HG03060 (cell line): ENCODE data around the gene STARD10.
"Not testable (repeated sequence)": the region's sequence is repeated elsewhere in the genome, so short reads cannot be mapped to it uniquely, and the experiment has no call there.

Source experiments
- ATAC-seq: cut with Tn5 transposase; IDR thresholded peaks from one replicate; pipeline ENCODE4 v1.9.1; 2021; ENCODE audit warnings: low read depth, moderate number of reproducible peaks; ENCODE audit not compliant: unreplicated experiment

Gene STARD10

GRCh38 chr11:72793425-72794367, at the start of gene STARD10:
Gene STARD10 (minus strand): TSS chr11:72794047. CDS start chr11:72781181, 12,866 bp downstream.
- ATAC-seq = peak; percentile 60

- no peak for ATAC-seq
These were observed 48.9 kb upstream of the STARD10 start for GRCh38 chr11:72842653-72843330.

GRCh38 chr11:72842126-72842525, 48.3 kb upstream of the STARD10 start:
- no peak for ATAC-seq

- no peak for ATAC-seq
These were observed 47.5 kb upstream of the STARD10 start for GRCh38 chr11:72841397-72841796.

GRCh38 chr11:72840780-72841179, 46.9 kb upstream of the STARD10 start:
- no peak for ATAC-seq

- no peak for ATAC-seq
These were observed 45.0 kb upstream of the STARD10 start for GRCh38 chr11:72838691-72839305.

- ATAC-seq = no peak
These were observed 42.3 kb upstream of the STARD10 start for GRCh38 chr11:72836111-72836510.

- ATAC-seq = no peak
These were observed 41.1 kb upstream of the STARD10 start for GRCh38 chr11:72834905-72835304.

GRCh38 chr11:72833811-72834493, 40.1 kb upstream of the STARD10 start:
- ATAC-seq = no peak

- ATAC-seq = no peak
These were observed 39.4 kb upstream of the STARD10 start for GRCh38 chr11:72833083-72833733.

- no peak for ATAC-seq
These were observed 38.6 kb upstream of the STARD10 start for GRCh38 chr11:72832301-72833082.

- ATAC-seq = no peak
These were observed 37.9 kb upstream of the STARD10 start for GRCh38 chr11:72831521-72832300.

GRCh38 chr11:72829884-72830533, 36.2 kb upstream of the STARD10 start:
- ATAC-seq = no peak

GRCh38 chr11:72829178-72829577, 35.3 kb upstream of the STARD10 start:
- no peak for ATAC-seq

- ATAC-seq = no peak
These were observed 34.9 kb upstream of the STARD10 start for GRCh38 chr11:72828692-72829101.

- no peak for ATAC-seq
These were observed 34.3 kb upstream of the STARD10 start for GRCh38 chr11:72828081-72828567.

- not testable (repeated sequence) for ATAC-seq
These were observed 33.8 kb upstream of the STARD10 start for GRCh38 chr11:72827656-72828055.

GRCh38 chr11:72826942-72827480, 33.2 kb upstream of the STARD10 start:
- no peak for ATAC-seq
